ENCODE results near the gene GPER1.
"Not testable (repeated sequence)": the region's sequence is repeated elsewhere in the genome, so short reads cannot be mapped to it uniquely, and the experiment has no call there.

GPER1 gene

DNA sequence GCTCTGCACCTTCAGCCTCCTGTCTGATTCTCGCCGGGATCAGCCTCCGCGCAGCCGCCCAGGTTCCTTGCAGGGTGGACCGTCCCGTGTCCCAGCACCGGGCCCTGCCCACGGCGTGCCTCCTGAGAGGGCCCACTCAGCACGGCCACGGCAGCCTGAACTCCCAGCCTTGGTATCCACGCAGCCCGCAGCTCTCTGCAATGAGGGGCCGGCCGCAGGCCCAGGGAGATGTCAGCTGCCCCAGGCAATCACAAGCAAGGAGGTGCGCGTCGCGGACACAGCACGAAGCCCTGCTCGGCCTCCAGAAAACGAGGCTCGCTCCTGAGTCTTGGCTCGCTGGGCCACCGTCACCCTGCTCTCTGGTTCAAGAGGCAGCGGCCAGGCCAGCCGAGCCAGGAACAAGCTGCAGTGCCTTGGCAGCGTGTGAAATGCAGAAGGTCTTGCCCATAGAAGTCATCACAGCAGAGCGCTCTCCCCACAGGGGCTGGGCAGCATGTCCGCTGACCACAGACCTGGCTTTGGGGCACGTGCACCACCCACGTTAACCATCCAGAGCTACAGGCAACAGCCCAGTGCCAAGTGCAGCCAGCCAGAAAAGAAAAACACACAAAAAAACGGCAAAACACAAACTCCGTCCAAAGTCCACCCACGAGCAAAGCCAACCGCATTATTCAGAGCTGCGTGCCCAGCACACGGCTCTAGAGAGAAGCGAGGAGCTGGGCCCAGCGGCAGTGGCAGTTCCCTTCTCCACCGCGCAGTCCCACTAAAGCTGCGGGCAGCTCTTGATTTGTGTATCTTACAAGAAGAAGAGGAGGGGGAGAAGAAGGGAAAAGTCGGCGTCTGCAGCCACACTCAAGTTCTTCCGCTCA lies 13.9 kb downstream of the GPER1 start:
- DNase-seq (ENCODE audit: low read depth in 3 of 3, low spot score in 1 of 3): no peak

- no peak for DNase-seq (ENCODE audit: low read depth in 3 of 3, low spot score in 1 of 3)
Measured at GRCh38 chr7:1103009-1103788, 15.3 kb downstream of the GPER1 start.

DNA sequence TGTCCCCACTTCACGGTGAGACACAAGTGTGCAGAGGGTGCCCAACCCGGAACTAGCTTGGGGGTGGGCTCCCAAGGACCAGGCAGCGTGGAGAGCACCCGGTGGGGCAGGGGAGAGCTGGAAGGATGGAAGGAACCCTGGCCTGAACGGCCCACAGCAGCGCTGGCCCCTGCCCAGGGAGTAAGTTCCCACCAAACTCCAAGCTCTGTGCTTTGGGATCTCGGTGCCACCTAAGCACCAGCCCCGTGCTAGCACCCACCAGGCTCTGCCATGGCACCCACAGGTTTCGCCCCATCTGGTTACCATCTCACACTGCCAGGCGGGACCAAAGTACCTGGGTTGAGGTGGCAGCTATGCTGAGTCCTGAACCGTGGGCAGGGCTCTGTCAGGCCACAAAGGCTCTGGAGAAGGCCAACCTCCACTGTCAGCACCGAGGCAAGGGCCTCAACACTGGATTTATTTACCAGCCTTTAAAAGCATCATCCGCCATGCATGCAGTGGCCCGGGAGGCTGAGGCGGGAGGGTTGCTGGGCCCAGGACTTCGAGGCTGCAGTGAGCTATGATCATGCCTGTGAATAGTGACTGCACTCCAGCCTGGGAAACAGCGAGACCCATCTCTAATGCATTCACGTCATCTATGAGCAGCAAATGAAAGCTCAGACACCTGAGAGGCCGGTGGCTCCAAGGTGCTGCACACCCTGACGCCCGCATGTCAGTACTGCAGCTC lies 16.0 kb downstream of the GPER1 start:
- DNase-seq (ENCODE audit: low read depth in 3 of 3, low spot score in 1 of 3): no peak

DNA sequence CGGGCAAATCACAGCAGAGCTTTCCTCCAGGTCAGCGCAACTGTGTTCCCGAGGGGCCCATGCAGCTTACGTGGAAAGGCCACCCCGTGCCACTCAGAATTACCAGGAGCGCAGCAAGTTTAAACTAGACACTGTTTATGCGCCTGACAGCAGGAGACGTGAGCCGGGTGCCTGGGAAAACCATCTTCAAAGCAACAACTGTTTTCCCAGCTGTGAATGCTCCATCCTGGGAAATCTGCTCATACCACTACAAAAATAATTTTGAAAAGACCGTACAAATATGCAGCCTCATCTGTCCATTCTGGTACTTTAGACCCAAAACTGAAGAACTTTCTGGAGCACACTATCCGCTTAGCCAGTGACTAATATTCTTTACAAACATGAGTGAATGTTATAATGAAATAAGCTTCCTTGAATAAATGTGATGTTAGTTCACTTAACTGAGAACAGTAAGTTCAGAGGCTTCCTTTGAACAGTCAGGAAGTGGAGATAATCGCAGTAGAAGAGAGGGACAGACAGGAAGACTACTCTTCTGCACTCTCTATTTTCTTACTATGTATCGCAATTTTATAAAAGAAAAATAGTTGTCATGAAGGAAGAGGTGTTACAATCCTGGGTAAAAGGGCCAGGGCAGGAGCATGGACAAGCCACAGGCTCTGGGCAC lies 16.7 kb downstream of the GPER1 start:
- DNase-seq (ENCODE audit: low read depth in 3 of 3, low spot score in 1 of 3): no peak

GRCh38 chr7:1105189-1105588 lies 17.3 kb downstream of the GPER1 start:
- no peak for DNase-seq (ENCODE audit: low read depth in 3 of 3, low spot score in 1 of 3)

GRCh38 chr7:1106063-1106792 lies 18.3 kb downstream of the GPER1 start:
- DNase-seq (ENCODE audit: low read depth in 3 of 3, low spot score in 1 of 3): no peak

DNA sequence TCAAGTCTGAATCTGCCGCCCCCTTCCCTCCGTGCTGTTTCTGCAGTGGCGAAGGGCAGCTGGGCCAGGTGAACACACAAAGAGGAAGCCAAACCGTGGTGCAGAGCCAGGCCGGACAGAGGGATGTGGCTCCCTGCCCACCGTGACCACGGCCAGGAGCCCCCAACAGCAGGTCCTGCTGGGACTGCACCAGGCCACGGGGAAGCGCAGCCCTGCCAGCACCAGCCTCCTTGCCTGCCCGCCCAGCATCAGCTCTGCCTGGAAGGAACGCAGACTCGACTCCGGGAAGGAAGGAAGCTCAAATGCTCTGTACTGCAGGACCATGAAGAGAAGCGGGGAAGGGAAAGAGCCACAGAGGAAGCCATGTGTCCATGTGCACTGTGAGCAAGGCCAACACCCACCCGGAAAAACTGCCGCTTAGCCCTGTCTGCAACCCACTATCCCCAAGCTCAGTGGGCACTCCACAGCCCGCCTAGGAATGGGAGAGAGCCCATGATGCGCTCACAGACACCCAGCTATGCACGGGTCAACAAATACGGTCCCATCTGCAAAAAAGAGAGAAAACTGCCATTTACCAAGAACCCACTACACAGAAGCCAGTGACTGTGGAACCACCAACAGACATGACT lies 19.0 kb downstream of the GPER1 start:
- no peak for DNase-seq (ENCODE audit: low read depth in 3 of 3, low spot score in 1 of 3)

GRCh38 chr7:1108264-1108920 lies 20.5 kb downstream of the GPER1 start:
- no peak for DNase-seq (ENCODE audit: low read depth in 3 of 3, low spot score in 1 of 3)

- DNase-seq (ENCODE audit: low read depth in 3 of 3, low spot score in 1 of 3): no peak
Measured at GRCh38 chr7:1109581-1110310, 21.8 kb downstream of the GPER1 start.

DNA sequence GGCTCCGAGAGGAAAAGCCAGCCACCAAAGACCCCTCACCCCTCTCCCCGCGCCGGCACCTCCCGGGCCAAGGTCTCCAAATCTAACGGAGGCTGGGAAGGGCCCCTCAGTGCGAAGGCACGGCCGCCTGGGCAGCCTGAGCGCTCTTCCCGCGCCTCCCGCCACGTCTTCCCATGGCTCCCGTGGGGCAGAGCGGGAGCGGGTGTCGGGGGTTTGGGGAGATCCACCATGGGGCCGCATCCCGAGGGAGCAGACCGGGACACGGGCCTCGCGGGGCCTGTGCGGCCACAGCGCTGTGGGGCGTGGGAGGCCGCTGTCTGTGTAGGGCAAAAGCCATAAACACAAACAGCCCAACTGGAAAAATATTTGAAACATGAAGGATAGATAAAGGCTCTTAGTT lies 22.4 kb downstream of the GPER1 start:
- no peak for DNase-seq (ENCODE audit: low read depth in 3 of 3, low spot score in 1 of 3)

- no peak for DNase-seq (ENCODE audit: low read depth in 3 of 3, low spot score in 1 of 3)
Measured at GRCh38 chr7:1111156-1111555, 23.2 kb downstream of the GPER1 start.

DNA sequence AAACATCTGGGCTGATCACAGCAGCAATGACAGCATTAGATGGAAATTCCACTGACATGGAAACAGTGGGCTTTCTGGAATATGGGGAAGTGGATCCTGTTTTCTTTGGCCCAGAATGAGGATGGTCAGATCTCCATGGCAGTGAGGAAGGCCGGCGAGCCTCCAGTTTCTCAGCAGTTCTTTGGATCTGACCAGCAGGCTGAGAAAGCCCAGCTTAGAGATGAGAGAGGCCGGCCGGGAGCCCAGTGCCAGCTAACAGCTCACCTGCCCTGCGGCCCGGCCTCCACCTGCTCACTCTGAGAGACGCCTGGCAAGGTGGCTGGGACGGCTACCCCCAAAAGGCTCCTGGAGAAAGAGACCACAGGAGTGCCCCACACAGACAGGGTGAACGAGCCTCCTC lies 24.2 kb downstream of the GPER1 start:
- no peak for DNase-seq (ENCODE audit: low read depth in 3 of 3, low spot score in 1 of 3)

DNA sequence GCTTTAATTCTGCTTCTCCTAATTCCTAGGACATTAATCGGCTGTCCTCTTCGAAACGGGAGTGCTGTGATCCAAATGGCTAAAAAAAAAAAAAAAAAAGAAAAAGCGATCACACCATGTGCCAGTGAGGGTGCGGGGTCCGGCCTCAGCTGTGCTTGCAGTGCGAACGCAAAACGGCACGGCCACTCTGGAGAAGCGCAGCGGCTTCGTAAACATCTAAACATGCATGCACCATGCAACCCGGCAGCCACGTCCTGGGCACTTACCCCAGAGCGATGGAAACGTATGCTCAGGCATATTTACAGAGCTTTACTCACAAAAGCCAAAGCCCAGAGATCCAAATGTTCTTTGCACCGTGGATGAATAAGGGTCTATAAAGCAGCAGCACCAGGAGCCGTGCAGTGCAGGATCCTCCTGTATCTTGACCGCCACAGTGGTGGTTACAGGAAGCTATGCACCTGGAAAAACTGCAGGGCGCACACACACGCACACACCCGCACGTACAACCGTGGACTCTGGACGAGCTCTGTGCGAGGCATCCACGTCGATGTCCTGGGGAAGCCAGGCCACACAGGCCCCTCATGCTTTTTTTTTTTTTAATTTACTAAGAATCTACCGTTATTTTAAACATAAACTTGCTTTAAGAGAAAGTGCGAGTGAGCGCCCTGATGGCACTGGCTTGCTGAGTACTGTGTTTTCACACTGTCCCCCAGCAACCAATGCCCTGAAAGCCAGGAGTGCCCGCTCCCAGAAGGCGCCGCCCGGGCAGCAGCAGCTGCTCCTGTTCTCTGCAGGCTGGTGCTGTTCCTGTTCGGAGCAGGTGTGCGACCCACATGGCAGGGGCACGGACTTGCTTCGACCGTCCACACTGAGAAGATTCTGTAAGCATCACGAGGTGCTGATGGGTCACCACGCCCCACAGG lies 25.0 kb downstream of the GPER1 start:
- no peak for DNase-seq (ENCODE audit: low read depth in 3 of 3, low spot score in 1 of 3)

DNA sequence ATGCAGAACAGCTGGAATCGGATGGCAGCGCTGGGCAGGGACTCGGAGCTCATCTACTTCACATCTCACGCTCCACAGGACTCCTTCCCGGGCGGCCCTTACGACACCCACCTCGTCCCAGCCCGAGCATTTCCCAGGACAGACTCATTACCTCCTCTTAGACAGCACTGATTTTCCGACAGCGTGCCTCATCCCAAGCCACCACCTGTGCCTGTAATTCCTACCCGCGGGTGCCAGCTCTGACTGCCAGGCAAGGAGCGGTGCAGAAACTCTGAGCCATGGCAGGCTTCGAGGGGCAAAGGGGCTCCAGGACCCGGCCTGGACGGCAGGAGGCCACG lies 25.6 kb downstream of the GPER1 start:
- DNase-seq (ENCODE audit: low read depth in 3 of 3, low spot score in 1 of 3): no peak

GRCh38 chr7:1114088-1114487 lies 26.2 kb downstream of the GPER1 start:
- no peak for DNase-seq (ENCODE audit: low read depth in 3 of 3, low spot score in 1 of 3)

DNA sequence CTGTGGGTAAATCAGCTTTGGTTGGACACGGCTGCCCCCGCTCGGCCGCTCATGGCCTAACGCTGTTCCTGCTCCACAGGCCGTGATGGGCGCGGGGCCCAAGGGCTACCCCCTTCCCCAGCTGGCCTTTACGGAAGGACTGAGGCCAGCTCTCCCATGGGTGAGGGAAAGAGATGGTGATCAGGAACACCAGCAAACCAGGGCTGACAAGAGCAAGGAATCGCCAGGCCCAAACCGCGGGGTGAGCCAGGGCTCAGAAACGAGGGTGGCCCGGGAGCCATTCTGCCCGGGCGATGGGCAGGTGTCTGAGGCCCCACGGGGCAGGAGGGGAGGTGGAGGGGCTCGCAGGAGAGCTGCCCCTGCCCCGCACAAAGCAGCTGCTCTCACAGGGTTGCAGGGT lies 26.6 kb downstream of the GPER1 start:
- DNase-seq (ENCODE audit: low read depth in 3 of 3, low spot score in 1 of 3): no peak

- not testable (repeated sequence) for DNase-seq (ENCODE audit: low read depth in 3 of 3, low spot score in 1 of 3)
Measured at GRCh38 chr7:1115171-1116045, 27.5 kb downstream of the GPER1 start.
